Ishikawa (cell line): Measurements from ENCODE around the gene POT1.

ENCODE experiments used
- CEBPB ChIP-seq: IDR thresholded peaks from 2 replicates; pipeline ENCODE4 v1.6.1; 2012
- CREB1 ChIP-seq: IDR thresholded peaks from 2 replicates; pipeline ENCODE4 v1.6.1; 2012; ENCODE audit warnings: low read depth
- EGR1 ChIP-seq: IDR thresholded peaks from 2 replicates; pipeline ENCODE4 v1.6.1; 2012
- EP300 ChIP-seq: IDR thresholded peaks from 2 replicates; pipeline ENCODE4 v1.6.1; 2012; ENCODE audit warnings: borderline replicate concordance
- FOXM1 ChIP-seq: IDR thresholded peaks from 2 replicates; pipeline ENCODE4 v1.6.1; 2012; ENCODE audit warnings: low read depth, borderline replicate concordance
- MAX ChIP-seq: IDR thresholded peaks from 2 replicates; pipeline ENCODE4 v1.6.1; 2012
- NFIC ChIP-seq: IDR thresholded peaks from 2 replicates; pipeline ENCODE4 v1.6.1; 2012
- RAD21 ChIP-seq: IDR thresholded peaks from 2 replicates; pipeline ENCODE4 v1.6.1; 2012; ENCODE audit warnings: low read depth
- REST ChIP-seq: IDR thresholded peaks from 2 replicates; pipeline ENCODE4 v1.6.1; 2012; ENCODE audit warnings: low read depth, mild to moderate bottlenecking
- TAF1 ChIP-seq: IDR thresholded peaks from 2 replicates; pipeline ENCODE4 v1.6.1; 2012; ENCODE audit warnings: low read depth, mild to moderate bottlenecking
- TCF12 ChIP-seq: IDR thresholded peaks from 2 replicates; pipeline ENCODE4 v1.6.1; 2012; ENCODE audit warnings: low read depth
- TEAD4 ChIP-seq: IDR thresholded peaks from 2 replicates; pipeline ENCODE4 v1.6.1; 2012
- YY1 ChIP-seq: IDR thresholded peaks from 2 replicates; pipeline ENCODE4 v1.6.1; 2012; ENCODE audit warnings: low read depth
- ZBTB7A ChIP-seq: IDR thresholded peaks from 2 replicates; pipeline ENCODE4 v1.6.1; 2012; ENCODE audit warnings: low read depth
- TF ChIP-seq, protein P1 (sequence below): IDR thresholded peaks from 2 replicates; pipeline ENCODE4 v1.6.1; 2012

POT1 gene

DNA sequence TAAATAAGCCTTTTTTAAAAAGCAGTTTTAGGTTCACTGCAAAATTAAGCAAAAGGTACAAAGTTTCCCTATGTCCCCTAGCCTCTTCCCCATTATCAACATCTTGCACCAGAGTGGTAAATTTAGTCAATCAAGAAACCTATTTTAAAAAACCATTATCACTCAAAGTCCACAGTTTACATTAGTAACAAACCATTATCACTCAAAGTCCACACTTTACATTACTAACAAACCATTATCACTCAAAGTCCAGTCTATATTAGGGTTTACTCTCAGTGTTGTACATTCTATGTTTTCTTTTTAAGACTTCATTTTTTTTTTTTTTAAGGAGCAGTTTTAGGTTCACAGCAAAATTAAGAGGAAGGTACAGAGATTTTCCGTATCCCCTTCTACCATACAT, 89.9 kb downstream of the POT1 start:
- TF ChIP-seq EP300 (no peak), EGR1 (no peak), FOXM1 (no peak), YY1 (no peak), REST (no peak), TEAD4 (no peak), CREB1 (no peak), CEBPB (no peak), ZBTB7A (no peak)

- TF ChIP-seq YY1 (no peak), TEAD4 (no peak), NFIC (no peak), RAD21 (no peak), TAF1 (no peak), FOXM1 (no peak), CEBPB (no peak), EGR1 (no peak), ZBTB7A (no peak), REST (no peak), TCF12 (no peak), MAX (no peak), EP300 (no peak), CREB1 (no peak)
Measured at GRCh38 chr7:124836173-124836572, 93.5 kb downstream of the POT1 start.

- TF ChIP-seq TEAD4 = no peak
Measured at GRCh38 chr7:124818807-124819206, 110.8 kb downstream of the POT1 start.

DNA sequence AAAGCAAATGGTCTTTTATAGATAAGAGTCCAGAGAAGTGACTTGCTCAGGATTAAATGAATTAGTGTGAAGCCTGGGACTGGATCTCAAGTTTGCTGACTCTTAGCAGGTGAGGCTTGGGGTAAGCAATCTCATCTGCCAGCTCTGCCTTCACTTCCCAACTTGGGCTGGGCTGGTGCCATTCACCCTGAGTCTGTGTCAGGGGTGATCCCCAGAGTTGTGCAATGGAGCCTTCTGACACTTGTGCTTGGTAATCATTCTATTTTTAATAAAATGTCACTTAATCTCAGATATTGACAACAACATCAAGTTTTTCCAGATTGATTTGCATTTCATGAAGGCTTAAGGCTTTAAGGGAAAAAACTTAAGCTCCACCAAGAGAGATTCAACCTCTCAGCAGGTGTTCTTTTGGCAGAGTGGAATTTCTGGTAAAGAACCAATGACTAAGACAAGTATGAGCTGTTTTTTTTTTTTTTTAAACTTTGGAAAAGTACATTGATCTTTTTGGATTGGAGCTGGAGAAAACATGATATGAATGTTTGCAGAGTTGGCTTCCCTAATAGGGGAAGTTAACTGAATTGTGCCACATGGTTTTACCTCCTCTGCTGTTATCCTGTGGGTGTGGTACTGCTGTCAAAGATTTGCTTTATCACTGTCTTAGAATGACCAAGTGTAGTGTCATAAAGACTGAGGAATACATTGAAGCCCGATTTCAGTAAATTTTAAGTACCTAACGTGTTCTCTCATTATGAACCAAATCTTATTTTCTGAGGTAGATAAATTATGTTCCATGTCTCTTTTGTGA, 115.4 kb downstream of the POT1 start:
- no peak for TF ChIP-seq CEBPB
- TF ChIP-seq RAD21 = no peak
- no peak for TF ChIP-seq ZBTB7A
- no peak for TF ChIP-seq TAF1
- no peak for TF ChIP-seq TCF12
- TF ChIP-seq, protein P1, sequence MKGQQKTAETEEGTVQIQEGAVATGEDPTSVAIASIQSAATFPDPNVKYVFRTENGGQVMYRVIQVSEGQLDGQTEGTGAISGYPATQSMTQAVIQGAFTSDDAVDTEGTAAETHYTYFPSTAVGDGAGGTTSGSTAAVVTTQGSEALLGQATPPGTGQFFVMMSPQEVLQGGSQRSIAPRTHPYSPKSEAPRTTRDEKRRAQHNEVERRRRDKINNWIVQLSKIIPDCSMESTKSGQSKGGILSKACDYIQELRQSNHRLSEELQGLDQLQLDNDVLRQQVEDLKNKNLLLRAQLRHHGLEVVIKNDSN = no peak
- no peak for TF ChIP-seq TEAD4
- no peak for TF ChIP-seq MAX
- TF ChIP-seq EGR1 = no peak
- no peak for TF ChIP-seq CREB1
- no peak for TF ChIP-seq REST
- no peak for TF ChIP-seq EP300
- TF ChIP-seq NFIC = no peak
- no peak for TF ChIP-seq FOXM1
- TF ChIP-seq YY1 = no peak

GRCh38 chr7:124812764-124813163, 116.9 kb downstream of the POT1 start:
- no peak for TF ChIP-seq NFIC
- no peak for TF ChIP-seq YY1
- no peak for TF ChIP-seq TCF12
- TF ChIP-seq FOXM1 = no peak
- TF ChIP-seq RAD21 = no peak
- TF ChIP-seq, protein P1 = no peak
- no peak for TF ChIP-seq EP300
- no peak for TF ChIP-seq EGR1
- no peak for TF ChIP-seq CEBPB
- no peak for TF ChIP-seq ZBTB7A
- TF ChIP-seq CREB1 = no peak
- TF ChIP-seq MAX = no peak
- no peak for TF ChIP-seq TAF1
- no peak for TF ChIP-seq TEAD4
- TF ChIP-seq REST = no peak
